WTC11 (cell line): ENCODE data around the gene NPTX1.

Experiments
- AR ChIP-seq: fragments of 250-450 bp; sonication (Bioruptor Pico); IDR thresholded peaks from 2 replicates; pipeline ENCODE4 v1.9.0; 2021; ENCODE audit warnings: mild to moderate bottlenecking
- ATF2 ChIP-seq: sonication (generic); formaldehyde crosslinking; IDR thresholded peaks from 2 replicates; pipeline ENCODE4 v1.8.1; 2022; ENCODE audit warnings: low read depth, missing genetic modification reagents, borderline replicate concordance
- ATF3 ChIP-seq: sonication (generic); formaldehyde crosslinking; conservative IDR thresholded peaks from 2 replicates; pipeline ENCODE4 v1.8.1; 2022; ENCODE audit warnings: mild to moderate bottlenecking, missing genetic modification reagents
- CREM ChIP-seq: sonication (generic); formaldehyde crosslinking; IDR thresholded peaks from 2 replicates; pipeline ENCODE4 v1.8.1; 2022; ENCODE audit warnings: mild to moderate bottlenecking, missing genetic modification reagents, moderate library complexity
- CTCF ChIP-seq: fragments of 200-600 bp; IDR thresholded peaks from 2 replicates; pipeline ENCODE4 v1.8.0; 2022; ENCODE audit warnings: antibody characterized with exemption
- HMGXB4 ChIP-seq: sonication (generic); formaldehyde crosslinking; IDR thresholded peaks from 2 replicates; pipeline ENCODE4 v1.8.1; 2023; ENCODE audit warnings: mild to moderate bottlenecking, moderate library complexity, missing genetic modification reagents
- JUN ChIP-seq: sonication (generic); formaldehyde crosslinking; IDR thresholded peaks from 2 replicates; pipeline ENCODE4 v1.8.0; 2023; ENCODE audit warnings: mild to moderate bottlenecking, missing genetic modification reagents
- MAX ChIP-seq: sonication (generic); formaldehyde crosslinking; IDR thresholded peaks from 2 replicates; pipeline ENCODE4 v1.8.0; 2022; ENCODE audit warnings: mild to moderate bottlenecking, missing genetic modification reagents
- NR2C2 ChIP-seq: sonication (generic); formaldehyde crosslinking; IDR thresholded peaks from 2 replicates; pipeline ENCODE4 v1.8.0; 2022; ENCODE audit warnings: mild to moderate bottlenecking, missing genetic modification reagents
- PREB ChIP-seq: sonication (generic); formaldehyde crosslinking; IDR thresholded peaks from 2 replicates; pipeline ENCODE4 v1.8.1; 2022; ENCODE audit warnings: mild to moderate bottlenecking, missing genetic modification reagents, moderate library complexity, borderline replicate concordance
- RELA ChIP-seq: sonication (generic); formaldehyde crosslinking; IDR thresholded peaks from 2 replicates; pipeline ENCODE4 v1.8.1; 2022; ENCODE audit warnings: missing genetic modification reagents, mild to moderate bottlenecking, borderline replicate concordance
- USF2 ChIP-seq: sonication (generic); formaldehyde crosslinking; IDR thresholded peaks from 2 replicates; pipeline ENCODE4 v1.8.1; 2023; ENCODE audit warnings: mild to moderate bottlenecking, missing genetic modification reagents, moderate library complexity
- ZNF138 ChIP-seq: sonication (generic); formaldehyde crosslinking; conservative IDR thresholded peaks from 2 replicates; pipeline ENCODE4 v1.8.1; 2022; ENCODE audit warnings: mild to moderate bottlenecking, moderate library complexity, missing genetic modification reagents
- ZNF671 ChIP-seq: fragments of 250-450 bp; sonication (Bioruptor Pico); IDR thresholded peaks from 2 replicates; pipeline ENCODE4 v1.8.0; 2021; ENCODE audit warnings: mild to moderate bottlenecking

- TF ChIP-seq CTCF (no peak), MAX (CRISPR knock-in tag) (no peak), PREB (no peak), ZNF671 (no peak), USF2 (CRISPR knock-in tag) (no peak), JUN (CRISPR knock-in tag) (no peak), ATF3 (no peak), AR (CRISPR knock-in tag) (no peak), NR2C2 (CRISPR knock-in tag) (no peak), CREM (CRISPR knock-in tag) (no peak), ZNF138 (CRISPR knock-in tag) (no peak), RELA (no peak), ATF2 (CRISPR knock-in tag) (no peak), HMGXB4 (no peak)
Observed at GRCh38 chr17:80458016-80458415, 18.4 kb downstream of the NPTX1 start.
